Hematopoietic multipotent progenitor cell treated with erythropoietin and hydrocortisone succinate and interleukin-3 and kit ligand, for 15 days (in vitro differentiated cells): ENCODE data around the gene PDE1A.

Source experiments
- DNase-seq: peaks from one replicate; pipeline ENCODE4 v3.0.0-alpha.2; 2015; ENCODE audit warnings: low spot score

Gene PDE1A

GRCh38 chr2:182426918-182427240, at the start of gene PDE1A:
Gene PDE1A (minus strand): TSS chr2:182427036.
- DNase-seq: no peak

GRCh38 chr2:182473635-182474034, 46.8 kb upstream of the PDE1A start:
- DNase-seq: no peak

- DNase-seq: no peak
These were observed 36.9 kb upstream of the PDE1A start for GRCh38 chr2:182463760-182464159.

- no peak for DNase-seq
These were observed 29.9 kb upstream of the PDE1A start for GRCh38 chr2:182456784-182457183.

- DNase-seq: no peak
These were observed 25.7 kb upstream of the PDE1A start for GRCh38 chr2:182452456-182452990.

GRCh38 chr2:182448371-182448770, 21.5 kb upstream of the PDE1A start:
- no peak for DNase-seq

GRCh38 chr2:182447863-182448262, 21.0 kb upstream of the PDE1A start:
- DNase-seq: no peak

- DNase-seq: no peak
These were observed 20.3 kb upstream of the PDE1A start for GRCh38 chr2:182447163-182447562.

- DNase-seq: no peak
These were observed 19.3 kb upstream of the PDE1A start for GRCh38 chr2:182446087-182446486.

GRCh38 chr2:182445391-182445965, 18.6 kb upstream of the PDE1A start:
- DNase-seq: no peak

GRCh38 chr2:182444806-182445205, 18.0 kb upstream of the PDE1A start:
- no peak for DNase-seq

GRCh38 chr2:182444170-182444569, 17.3 kb upstream of the PDE1A start:
- DNase-seq: no peak

GRCh38 chr2:182436252-182436651, 9.4 kb upstream of the PDE1A start:
- no peak for DNase-seq

GRCh38 chr2:182435754-182436153, 8.9 kb upstream of the PDE1A start:
- no peak for DNase-seq

- DNase-seq: no peak
These were observed 5.2 kb upstream of the PDE1A start for GRCh38 chr2:182432051-182432450.

GRCh38 chr2:182428476-182428875, 1.6 kb upstream of the PDE1A start:
- DNase-seq: no peak

- DNase-seq: no peak
These were observed 536 bp downstream of the PDE1A start for GRCh38 chr2:182426082-182426917.

GRCh38 chr2:182422864-182423263, 4.0 kb downstream of the PDE1A start:
- DNase-seq: no peak

GRCh38 chr2:182420669-182421068, 6.2 kb downstream of the PDE1A start:
- no peak for DNase-seq

- DNase-seq: no peak
These were observed 10.0 kb downstream of the PDE1A start for GRCh38 chr2:182416861-182417260.

- DNase-seq: no peak
These were observed 10.6 kb downstream of the PDE1A start for GRCh38 chr2:182416191-182416590.

- no peak for DNase-seq
These were observed 11.1 kb downstream of the PDE1A start for GRCh38 chr2:182415771-182416170.

GRCh38 chr2:182412858-182413257, 14.0 kb downstream of the PDE1A start:
- DNase-seq: no peak

- DNase-seq: no peak
These were observed 16.7 kb downstream of the PDE1A start for GRCh38 chr2:182410120-182410519.
